GM12865 (cell line): Measurements from ENCODE around the gene NRN1.

Source experiments
- DNase-seq: peaks from one replicate; pipeline ENCODE4 v3.0.0; 2010; ENCODE audit warnings: low read depth
- H3K4me3 ChIP-seq: 2 replicates; pipeline ENCODE4 v1.5.1; 2011; ENCODE audit warnings: mild to moderate bottlenecking, low read depth, low read length, control low read depth
- TF ChIP-seq, protein P1 (sequence below): IDR thresholded peaks from 2 replicates; pipeline ENCODE4 v1.5.1; 2011; ENCODE audit warnings: low read length, control low read depth, low read depth, inconsistent platforms; ENCODE audit not compliant: insufficient read depth; ENCODE audit errors: missing control alignments

The NRN1 gene

DNA sequence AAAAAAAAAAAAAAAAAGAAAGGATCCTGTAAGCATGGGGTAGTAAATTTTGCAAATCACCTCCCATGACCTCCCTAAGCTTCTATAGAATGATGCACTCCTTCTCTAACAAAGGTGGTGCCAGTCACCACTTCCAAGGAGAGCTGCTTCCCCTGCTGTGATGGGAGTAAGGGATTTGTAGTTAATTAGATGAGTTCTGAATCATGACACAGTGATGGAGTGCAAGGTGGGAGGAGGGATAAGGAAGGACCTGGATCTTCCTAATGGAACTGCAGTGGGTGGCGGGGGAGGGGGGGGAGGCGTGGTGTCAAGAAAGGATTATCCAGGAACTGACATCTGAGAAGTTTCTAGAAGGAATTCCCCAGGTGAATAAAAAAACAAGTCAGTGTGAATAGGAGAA is 47.8 kb downstream of the NRN1 start:
- DNase-seq = no peak
- TF ChIP-seq, protein P1, sequence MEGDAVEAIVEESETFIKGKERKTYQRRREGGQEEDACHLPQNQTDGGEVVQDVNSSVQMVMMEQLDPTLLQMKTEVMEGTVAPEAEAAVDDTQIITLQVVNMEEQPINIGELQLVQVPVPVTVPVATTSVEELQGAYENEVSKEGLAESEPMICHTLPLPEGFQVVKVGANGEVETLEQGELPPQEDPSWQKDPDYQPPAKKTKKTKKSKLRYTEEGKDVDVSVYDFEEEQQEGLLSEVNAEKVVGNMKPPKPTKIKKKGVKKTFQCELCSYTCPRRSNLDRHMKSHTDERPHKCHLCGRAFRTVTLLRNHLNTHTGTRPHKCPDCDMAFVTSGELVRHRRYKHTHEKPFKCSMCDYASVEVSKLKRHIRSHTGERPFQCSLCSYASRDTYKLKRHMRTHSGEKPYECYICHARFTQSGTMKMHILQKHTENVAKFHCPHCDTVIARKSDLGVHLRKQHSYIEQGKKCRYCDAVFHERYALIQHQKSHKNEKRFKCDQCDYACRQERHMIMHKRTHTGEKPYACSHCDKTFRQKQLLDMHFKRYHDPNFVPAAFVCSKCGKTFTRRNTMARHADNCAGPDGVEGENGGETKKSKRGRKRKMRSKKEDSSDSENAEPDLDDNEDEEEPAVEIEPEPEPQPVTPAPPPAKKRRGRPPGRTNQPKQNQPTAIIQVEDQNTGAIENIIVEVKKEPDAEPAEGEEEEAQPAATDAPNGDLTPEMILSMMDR = no peak
- no peak overlapping the region for H3K4me3 ChIP-seq

GRCh38 chr6:5956939-5957338 is 49.8 kb downstream of the NRN1 start:
- H3K4me3 ChIP-seq = no peak overlapping the region
- no peak for DNase-seq
- TF ChIP-seq, protein P1 = no peak

GRCh38 chr6:5950361-5950785 is 56.4 kb downstream of the NRN1 start:
- TF ChIP-seq, protein P1 = peak; percentile 67
- peak; percentile 31 for DNase-seq
- no peak overlapping the region for H3K4me3 ChIP-seq
